GM18505 (cell line): ENCODE measurements around the gene IL17REL.
A peak's percentile ranks its signal among the peaks of the same experiment; 100 is the strongest.

Experiments
- ATAC-seq: cut with Tn5 transposase; IDR thresholded peaks from one replicate; pipeline ENCODE4 v1.9.1; 2021; ENCODE audit not compliant: unreplicated experiment
- POLR2A ChIP-seq: IDR thresholded peaks from 4 replicates; pipeline ENCODE4 v1.6.1; 2011; ENCODE audit warnings: borderline replicate concordance; ENCODE audit not compliant: insufficient read depth, insufficient read length; ENCODE audit errors: extremely low read depth

The IL17REL gene

DNA sequence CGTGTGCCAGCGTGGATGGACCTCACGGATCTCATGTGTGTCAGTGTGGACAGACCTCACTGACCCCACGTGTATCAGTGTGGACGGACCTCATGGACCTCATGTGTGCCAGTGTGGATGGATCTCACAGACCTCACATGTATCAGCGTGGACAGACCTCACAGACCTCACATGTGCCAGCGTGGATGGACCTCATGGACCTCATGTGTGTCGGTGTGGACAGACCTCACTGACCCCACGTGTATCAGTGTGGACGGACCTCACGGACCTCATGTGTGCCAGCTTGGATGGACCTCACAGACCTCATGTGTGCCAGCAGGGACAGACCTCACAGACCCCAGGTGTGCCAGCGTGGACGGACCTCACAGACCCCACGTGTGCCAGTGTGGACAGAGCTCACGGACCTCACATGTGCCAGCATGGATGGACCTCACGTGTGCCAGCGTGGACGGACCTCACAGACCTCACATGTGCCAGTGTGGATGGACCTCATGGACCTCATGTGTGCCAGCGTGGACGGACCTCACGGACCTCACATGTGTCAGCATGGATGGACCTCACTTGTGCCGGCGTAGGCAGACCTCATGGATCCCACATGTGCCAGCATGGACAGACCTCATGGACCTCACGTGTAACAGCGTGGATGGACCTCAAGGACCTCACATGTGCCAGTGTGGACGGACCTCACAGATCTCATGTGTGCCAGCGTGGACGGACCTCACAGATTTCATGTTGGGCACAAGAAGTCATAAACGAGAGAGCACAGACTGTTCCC lies 27.3 kb upstream of the IL17REL start:
- no peak for ATAC-seq
- TF ChIP-seq POLR2A: no peak

DNA sequence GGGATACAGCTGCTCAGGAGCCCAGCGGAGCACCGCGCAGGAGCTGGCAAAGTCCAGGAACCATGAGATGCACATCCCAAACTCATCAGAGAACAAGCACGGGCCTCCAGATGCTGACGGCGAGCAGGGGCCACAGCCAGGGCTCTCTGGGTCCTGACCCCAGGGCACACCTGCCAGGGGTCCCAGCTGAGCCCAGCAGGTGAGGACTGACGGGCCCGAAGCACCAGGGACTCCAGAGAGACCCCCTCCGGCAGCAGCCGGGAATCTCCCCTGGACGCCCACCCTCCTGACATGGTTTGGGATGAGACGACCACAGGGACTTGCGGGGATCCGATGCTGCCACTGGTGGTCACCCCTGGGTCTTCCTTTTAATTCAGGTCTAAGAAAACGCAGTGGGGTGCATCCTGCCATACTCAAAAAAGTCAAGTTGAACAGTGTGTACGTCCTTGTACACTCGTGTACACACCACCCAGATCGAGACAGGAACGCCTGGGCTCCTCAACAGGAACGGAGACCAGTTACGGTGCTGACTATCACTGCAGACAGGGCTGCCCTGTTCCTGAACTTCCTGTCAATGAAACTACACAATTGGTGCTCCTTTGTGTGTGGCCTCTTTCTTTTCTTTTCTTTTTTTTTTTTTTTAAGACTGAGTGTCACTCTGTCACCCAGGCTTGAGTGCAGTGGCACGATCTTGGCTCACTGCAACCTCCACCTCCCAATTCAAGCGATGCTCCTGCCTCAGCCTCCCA lies 23.6 kb upstream of the IL17REL start:
- no peak for ATAC-seq
- no peak for TF ChIP-seq POLR2A

DNA sequence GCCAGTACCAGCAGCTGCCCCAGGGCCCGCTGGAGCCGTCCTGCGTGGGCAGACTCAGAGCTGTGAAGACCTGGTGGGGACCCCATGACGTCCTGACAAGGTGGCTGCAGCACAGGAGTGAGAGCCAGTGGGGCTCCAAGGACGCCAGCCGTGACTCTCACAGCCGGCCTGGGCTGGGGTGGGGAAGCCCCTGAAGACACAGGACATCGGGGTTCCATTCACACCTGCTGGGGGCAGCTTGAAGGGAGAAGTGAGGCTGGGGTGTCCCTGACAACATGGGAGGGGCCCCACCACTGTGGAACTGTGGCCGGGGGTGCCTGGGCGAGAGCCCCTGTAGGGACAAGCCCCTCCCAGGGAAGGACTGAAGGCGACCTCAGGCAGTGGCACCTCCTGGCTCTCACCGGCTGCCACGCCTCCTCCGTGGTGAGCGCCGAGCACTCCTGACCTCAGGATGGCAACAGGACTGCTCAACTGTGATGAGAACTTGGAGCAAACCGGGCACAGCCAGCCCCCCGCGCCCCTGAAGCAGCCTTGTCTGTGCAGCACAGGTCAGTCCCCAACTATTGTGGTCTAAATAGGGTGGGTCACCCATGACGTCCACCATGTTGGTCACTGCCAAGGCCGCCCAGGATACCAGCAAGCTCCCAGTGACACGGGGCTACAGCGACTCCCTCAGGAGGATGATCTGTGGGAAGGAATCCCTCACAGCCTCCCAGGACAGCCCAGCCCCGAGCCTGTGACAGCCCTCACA lies 22.7 kb upstream of the IL17REL start:
- ATAC-seq: no peak
- TF ChIP-seq POLR2A: no peak

- ATAC-seq: no peak
- no peak for TF ChIP-seq POLR2A
These were observed 21.8 kb upstream of the IL17REL start for GRCh38 chr22:50034126-50035081.

DNA sequence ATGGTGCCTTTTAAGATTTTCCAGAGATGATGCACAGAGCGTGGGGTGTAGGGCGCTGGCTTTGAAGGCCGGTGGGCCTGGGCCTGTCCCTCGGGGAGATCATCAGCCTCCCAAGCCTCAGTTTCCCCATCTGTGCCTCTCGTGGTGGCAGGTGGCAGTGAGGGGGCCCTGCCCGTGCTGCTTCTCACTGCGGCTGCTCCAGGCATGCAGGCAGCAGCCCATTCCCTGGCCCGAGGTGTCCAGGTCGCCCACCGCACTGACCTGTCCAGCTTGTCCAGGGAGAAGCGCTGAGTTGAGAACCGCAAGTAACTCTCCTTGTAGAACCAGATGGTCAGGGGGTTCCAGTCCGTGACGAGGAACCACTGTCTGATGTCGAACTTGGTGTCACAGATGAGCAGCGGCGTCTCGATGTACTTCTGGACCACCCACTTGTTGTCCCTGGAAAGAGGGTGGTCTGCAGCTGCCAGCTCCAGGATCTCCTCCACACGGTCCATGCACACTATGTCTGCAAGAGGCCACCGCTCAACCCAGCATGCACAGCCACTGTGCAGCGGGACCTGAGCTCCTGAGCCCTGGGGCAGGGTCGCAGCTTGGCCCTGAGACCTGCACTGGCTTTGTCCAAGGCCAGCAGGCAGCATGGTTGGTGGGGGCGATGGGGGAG lies 20.5 kb upstream of the IL17REL start:
- no peak for TF ChIP-seq POLR2A
- ATAC-seq: no peak

GRCh38 chr22:50032109-50032871 lies 19.7 kb upstream of the IL17REL start:
- no peak for TF ChIP-seq POLR2A
- ATAC-seq: no peak

- ATAC-seq: no peak
- TF ChIP-seq POLR2A: no peak
These were observed 18.9 kb upstream of the IL17REL start for GRCh38 chr22:50031189-50032091.

GRCh38 chr22:50030297-50031188 lies 18.0 kb upstream of the IL17REL start:
- peak; percentile 59 for ATAC-seq
- no peak for TF ChIP-seq POLR2A

- no peak for TF ChIP-seq POLR2A
- no peak for ATAC-seq
These were observed 15.3 kb upstream of the IL17REL start for GRCh38 chr22:50027639-50028537.
